ENCODE results near the gene SMG9.

Gene SMG9, protein sequence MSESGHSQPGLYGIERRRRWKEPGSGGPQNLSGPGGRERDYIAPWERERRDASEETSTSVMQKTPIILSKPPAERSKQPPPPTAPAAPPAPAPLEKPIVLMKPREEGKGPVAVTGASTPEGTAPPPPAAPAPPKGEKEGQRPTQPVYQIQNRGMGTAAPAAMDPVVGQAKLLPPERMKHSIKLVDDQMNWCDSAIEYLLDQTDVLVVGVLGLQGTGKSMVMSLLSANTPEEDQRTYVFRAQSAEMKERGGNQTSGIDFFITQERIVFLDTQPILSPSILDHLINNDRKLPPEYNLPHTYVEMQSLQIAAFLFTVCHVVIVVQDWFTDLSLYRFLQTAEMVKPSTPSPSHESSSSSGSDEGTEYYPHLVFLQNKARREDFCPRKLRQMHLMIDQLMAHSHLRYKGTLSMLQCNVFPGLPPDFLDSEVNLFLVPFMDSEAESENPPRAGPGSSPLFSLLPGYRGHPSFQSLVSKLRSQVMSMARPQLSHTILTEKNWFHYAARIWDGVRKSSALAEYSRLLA

DNA sequence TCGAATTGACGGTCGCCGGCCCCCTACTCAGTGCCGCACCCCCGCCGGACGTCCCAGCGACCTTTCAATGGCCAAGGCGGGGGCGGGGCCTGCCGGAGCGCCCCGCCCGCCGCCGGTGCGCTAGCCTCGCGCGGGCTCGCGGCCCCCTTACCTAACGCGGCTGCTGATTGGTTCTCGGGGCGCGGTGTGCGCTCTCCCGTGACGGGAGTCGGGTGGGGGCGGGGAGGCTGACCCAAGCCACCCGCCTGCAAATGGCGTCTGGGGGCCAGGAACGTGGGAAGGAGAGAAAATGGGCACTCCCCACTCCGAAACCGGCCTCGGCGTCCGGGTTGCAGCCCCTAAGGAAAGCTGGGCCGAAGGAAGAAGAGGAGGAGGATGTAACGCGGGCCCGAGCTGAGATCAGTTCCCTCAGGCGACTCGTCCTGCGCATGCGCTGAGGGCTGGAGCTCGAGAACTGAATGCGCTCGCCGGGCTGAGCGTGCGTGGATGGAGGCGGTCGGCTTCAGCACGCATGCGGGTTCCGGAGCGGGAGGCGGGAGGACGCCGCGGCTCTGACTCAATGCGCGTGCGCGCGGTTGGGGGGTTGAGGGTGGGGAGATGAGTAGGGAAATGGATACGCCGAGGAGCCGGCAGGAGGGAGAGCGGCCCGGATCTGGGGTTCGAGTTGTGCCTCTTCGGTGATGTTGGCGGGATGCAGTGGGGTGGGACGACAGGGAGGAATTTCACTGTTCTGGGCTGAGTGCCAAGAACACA is at the start of gene SMG9:
SMG9 (minus strand) TSS at position 460 of the 753 bp plus-strand sequence. CDS start 4,221 bp downstream, outside the sequence.
- peak; percentile 97 for DNase-seq

DNA sequence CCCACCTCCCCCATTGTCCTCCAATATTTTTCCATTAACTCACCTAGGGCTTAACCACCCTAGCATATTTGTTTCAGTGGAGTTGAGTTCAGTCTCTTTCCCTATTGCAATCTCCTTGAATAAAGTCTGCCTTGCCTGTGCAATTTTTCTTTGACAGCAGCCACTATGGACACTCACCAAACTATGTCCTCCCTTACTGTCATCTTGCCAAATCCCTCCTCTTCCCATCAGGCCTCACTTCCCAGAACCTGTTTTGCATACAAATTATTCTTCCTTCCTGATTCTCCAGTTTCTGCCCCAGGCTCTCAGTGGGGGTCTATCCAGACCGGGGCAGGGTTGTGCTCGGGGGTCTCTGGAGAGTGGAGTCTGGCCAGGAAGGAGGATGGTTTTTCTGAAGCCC is 49.7 kb upstream of the SMG9 start:
- DNase-seq = no peak

GRCh38 chr19:43802216-43802951 is 47.6 kb upstream of the SMG9 start, which contains the start of gene LYPD5:
LYPD5 (minus strand) TSS chr19:43802447; CDS start chr19:43802380, 67 bp downstream.
- DNase-seq = no peak

- no peak for DNase-seq
These were observed 44.9 kb upstream of the SMG9 start for GRCh38 chr19:43799502-43800142.

DNA sequence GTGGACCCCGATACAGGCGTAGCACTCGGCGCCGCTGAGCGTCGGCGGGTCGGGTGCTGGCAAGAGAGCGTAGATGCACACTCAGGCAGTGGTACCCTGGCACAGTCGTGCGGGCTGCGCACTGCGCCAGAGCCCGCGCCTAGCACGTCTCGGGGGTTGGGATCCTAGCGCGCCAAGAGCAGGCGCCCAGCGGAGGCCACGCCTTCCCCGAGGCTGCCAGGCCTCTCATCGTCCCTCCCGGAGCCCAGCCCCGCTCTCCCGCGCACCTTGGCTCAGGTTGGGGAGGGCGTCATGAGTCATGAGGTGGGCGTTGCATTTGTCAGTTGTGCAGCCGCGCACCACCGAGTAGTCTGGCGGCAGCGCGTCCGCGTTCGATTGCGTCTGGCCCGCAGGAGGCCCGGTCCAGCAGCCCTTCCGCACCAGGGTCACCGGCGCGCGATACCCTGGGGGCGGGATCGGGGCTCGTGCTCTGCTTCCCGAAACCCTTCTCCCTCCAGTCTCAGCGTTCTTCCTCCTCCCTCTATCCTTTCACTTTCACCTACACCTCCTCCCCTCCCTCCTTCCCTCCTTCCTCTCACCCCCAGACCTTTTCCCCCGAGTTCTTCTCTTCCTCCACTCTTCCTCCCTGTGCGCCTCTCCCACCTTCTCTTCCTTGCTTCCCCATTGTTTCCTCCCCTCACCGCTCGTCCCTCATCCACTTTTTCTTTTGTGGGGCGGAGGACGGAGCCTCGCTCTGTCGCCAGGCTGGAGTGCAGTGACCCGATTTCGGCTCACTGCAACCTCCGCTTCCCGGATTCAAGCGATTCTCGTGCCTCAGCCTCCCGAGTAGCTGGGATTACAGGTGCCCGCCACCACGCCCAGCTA is 44.0 kb upstream of the SMG9 start:
- DNase-seq = peak; percentile 62

GRCh38 chr19:43798026-43798545 is 43.3 kb upstream of the SMG9 start:
- DNase-seq = no peak

DNA sequence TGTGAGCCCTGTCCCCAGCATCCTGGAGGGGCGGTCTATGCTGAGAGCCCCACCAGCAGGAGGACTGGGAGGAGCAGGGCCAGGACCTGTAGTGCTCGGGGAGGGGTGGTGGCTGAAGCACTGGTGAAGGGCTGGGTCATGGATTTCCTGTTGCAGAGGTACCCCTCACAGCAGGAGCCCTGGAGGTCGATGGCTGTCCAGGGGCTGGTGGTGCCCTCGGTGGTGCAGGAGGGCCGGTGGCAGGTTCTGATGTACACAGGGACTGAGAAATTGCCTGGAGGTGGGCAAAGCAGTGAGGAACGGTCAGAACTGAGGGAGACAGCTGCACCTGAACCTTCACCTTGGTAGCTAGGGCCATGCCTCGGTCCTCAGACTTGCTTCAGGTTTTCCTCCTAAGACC is 42.8 kb upstream of the SMG9 start:
- no peak for DNase-seq

GRCh38 chr19:43797118-43797517 is 42.4 kb upstream of the SMG9 start:
- no peak for DNase-seq

- DNase-seq = no peak
These were observed 35.8 kb upstream of the SMG9 start for GRCh38 chr19:43790587-43790986.

- no peak for DNase-seq
These were observed 34.3 kb upstream of the SMG9 start for GRCh38 chr19:43789029-43789428.

- no peak for DNase-seq
These were observed 31.9 kb upstream of the SMG9 start for GRCh38 chr19:43786665-43787064.

DNA sequence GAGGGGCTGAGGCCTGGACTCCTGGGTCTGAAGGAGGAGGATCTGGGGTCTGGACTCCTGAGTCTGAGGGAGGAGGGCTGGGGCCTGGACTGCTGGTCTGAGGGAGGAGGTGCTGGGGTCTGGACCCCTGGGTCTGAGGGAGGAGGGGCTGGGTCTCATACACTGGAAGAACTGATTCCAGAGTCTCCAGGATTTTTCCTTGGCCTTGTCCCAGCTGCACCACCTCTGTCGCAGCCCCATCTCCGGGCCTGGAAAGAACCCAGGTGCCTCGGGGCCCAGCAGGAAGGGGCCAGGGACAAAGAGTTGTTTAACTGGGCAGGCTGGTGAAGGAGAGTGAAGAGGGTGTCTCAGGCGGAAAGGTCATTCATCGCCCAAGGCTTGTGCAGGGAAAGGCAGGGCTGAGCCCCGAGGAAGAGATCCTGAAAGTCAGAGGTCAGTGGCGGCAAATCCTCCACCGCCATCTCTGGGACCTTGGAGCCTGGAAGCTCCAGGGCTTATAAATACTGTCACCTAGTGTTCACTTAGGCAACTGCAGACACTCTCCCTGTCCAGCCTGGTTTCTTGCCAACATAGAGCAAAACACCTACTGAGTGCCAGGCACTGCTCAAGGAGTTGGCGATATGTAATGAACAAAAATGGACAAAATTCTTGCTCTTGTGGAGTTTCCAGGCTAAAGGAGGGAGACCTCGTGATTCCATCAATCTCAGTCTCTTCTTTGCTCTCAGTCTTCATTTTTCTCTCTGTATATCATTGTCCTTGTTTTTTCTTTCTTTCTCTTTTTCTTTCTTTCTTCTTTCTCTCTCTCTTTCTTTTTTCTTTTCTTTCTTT is 30.4 kb upstream of the SMG9 start:
- DNase-seq = peak; percentile 70

DNA sequence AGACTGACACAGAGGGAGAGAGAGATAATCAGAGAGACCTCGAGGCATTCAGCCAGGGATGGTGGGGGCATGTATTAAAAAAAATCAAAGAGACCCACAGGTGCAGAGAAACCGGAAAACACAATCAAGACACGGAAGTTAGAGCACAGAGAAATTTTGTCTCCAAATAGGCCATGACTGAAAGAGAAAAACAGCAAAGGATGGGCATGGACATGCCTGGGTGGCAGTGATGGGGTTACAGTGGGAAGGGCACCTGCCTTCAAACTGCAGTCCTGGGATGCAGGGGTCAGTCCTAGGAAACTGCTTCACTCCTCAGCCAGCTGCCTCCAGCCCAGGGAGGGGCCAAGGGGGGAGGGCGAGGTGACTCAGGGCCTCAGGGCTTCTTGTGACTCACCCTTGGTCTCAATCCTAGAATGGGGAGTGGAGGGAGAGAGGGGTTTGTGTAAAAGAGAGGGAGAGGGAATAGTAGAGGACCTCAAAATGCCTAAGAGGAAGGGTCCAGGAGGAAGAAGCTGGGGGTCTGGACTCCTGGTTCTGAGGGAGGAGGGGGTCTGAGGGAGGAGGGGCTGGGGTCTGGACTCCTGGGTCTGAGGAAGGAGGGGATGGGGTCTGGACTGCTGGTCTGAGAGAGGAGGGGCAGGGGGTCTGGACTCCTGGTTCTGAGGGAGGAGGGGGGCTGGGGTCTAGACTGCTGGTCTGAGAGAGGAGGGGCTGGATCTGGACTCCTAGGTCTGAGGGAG is 29.6 kb upstream of the SMG9 start:
- DNase-seq = peak; percentile 74

- DNase-seq = no peak
These were observed 28.9 kb upstream of the SMG9 start for GRCh38 chr19:43783636-43784035.

GRCh38 chr19:43782689-43783231 is 28.0 kb upstream of the SMG9 start:
- DNase-seq = peak; percentile 42

DNA sequence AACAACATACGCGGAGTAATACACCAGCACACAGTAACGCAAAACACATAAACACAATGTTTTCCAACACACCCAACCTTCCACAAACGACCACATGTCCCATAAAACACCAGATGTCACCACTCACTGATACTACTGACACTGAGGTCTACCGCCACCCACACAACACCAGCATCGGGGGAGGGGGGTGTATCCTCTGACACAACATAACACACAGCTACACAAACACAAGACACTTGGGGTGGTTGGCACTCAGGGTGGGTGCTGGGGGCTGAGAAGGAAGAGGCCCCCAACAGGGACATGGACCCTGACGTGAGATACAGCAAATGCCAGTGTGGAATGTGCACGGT is 27.5 kb upstream of the SMG9 start:
- DNase-seq = peak; percentile 11

- peak; percentile 37 for DNase-seq
These were observed 27.0 kb upstream of the SMG9 start for GRCh38 chr19:43781630-43782310.

- DNase-seq = peak; percentile 95
These were observed 26.2 kb upstream of the SMG9 start, which contains the start of gene KCNN4 for GRCh38 chr19:43780706-43781525. KCNN4 (minus strand) TSS chr19:43780973; CDS start chr19:43780861, 112 bp downstream.

All from CD4-positive, alpha-beta T cell treated with Interleukin-4 for 4 hours (primary cell).